Hematopoietic multipotent progenitor cell treated with erythropoietin and hydrocortisone succinate and interleukin-3 and kit ligand, for 15 days (in vitro differentiated cells): Measurements from ENCODE around the gene GANAB.
A peak's percentile ranks its signal among the peaks of the same experiment; 100 is the strongest.
"Not testable (repeated sequence)": the region's sequence is repeated elsewhere in the genome, so short reads cannot be mapped to it uniquely, and the experiment has no call there.

Experiments used
- DNase-seq: peaks from one replicate; pipeline ENCODE4 v3.0.0-alpha.2; 2015; ENCODE audit warnings: low spot score

The GANAB gene

GRCh38 chr11:62601372-62602140, 44.9 kb downstream of the GANAB start, which contains the start of gene MTA2:
Gene MTA2 (minus strand): TSS chr11:62601865. CDS start chr11:62601450, 415 bp downstream.
- peak; percentile 98 for DNase-seq

DNA sequence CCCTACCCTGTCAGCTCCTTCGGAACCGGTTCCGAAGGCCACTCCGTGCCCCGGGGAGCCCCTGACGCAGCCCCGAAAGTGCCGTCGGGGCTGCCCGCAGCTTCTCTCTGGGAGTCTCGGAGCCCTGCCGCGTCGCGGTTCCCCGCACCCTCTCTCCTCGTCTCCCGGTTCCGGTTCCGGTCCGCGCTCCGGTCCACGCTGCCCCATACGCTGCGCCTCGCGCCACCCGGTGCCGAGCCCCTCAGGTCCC, 45.4 kb downstream of the GANAB start:
- DNase-seq: peak; percentile 37

DNA sequence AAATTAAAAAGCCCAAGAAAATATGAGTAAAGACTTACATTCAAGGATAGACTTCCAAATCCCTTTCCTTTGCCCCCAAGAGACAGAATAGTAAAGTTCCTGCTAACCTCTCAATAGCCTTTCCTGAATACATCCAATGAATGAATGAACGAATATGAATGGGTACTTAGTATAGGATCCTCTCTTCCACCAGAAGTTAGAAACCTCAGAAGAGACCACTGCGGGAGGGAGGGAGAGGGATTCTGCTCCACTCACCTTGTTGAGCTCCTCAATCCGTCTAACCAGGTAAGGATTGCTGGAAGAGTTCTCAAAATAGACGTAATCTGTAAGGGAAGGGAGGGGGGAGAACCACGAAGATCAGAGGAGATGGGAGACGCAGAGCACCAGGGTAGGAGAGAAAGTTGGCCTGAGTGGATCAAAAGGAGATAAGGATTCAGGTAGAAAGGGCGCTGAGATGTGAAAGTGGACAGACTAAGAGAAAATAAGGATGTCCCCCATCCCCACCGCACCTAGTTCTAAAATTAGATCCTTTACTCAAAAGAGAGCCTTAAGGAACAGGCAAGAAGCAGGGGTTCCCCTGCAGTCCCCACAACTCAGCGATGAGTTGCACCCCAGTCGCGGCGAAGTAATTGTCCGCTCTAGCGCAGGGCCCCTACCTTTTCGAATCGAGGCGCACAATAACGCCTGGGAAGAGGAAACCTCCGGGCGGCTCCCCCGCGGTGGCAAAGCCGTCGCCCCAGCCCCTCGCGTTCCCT, 45.9 kb downstream of the GANAB start:
- peak; percentile 17 for DNase-seq

GRCh38 chr11:62599901-62600300, 46.5 kb downstream of the GANAB start:
- DNase-seq: no peak

GRCh38 chr11:62599069-62599696, 47.2 kb downstream of the GANAB start:
- DNase-seq: peak; percentile 93

DNA sequence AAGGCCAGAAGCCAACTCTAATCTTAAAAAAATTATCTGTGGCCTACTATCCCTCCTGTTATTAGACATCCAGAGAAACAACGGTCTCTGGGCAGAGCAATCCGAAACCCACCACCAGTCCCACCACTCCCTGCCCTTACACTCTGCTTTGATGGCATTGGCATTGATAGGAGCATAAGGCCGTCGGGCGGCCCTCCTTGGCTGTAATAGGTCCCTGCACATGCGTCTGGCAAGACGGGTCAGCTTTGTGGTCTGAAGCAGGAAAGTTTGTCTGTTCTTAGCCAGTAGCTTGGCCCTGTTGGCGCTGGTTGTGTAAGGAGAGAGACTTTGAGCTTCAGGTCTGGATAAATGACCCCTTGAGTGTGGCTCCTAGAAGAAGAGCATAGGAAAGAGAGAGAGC, 51.3 kb downstream of the GANAB start:
- no peak for DNase-seq

- DNase-seq: peak; percentile 85
Measured at GRCh38 chr11:62593434-62594044, 52.9 kb downstream of the GANAB start.

GRCh38 chr11:62592989-62593421, 53.4 kb downstream of the GANAB start:
- no peak for DNase-seq

DNA sequence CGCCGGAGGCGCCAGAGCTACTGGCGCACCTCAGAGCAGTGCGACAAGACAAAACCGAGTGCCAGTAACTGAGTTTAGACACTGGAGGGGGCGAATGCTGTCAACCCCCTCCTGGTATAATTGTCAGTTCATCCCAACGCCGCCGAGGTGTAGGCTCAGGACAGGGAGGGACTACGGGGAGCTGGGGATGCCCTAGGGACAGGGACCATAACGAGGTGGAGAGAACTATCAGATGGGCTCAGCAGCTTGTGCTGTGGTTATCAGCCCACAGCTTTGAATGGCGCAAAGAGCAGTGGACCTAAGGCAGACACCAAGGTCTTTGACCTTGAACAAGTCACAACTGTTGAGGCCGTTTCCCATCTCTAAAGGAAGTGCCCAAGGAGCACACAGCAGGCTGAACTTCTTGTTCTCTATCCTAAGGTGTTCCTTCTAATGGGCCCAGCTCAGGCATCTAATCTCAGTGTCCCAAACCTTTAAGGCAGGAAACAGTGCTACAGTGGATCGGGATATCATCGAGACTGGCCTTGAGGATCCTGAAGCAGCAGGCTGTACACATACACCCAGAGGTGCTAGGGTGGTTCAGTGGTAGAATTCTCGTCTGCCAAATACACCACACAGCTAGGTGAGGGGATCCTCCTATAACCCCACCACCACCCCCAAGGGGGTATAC, 54.1 kb downstream of the GANAB start:
- DNase-seq: peak; percentile 47

- DNase-seq: peak; percentile 99
Measured at GRCh38 chr11:62591448-62592145, 54.8 kb downstream of the GANAB start, which contains the start of gene TUT1. Gene TUT1 (minus strand): TSS chr11:62591523. CDS start chr11:62591485, 38 bp downstream.

- DNase-seq: no peak
Measured at GRCh38 chr11:62588966-62589637, 57.3 kb downstream of the GANAB start.

GRCh38 chr11:62585356-62585755, 61.1 kb downstream of the GANAB start:
- DNase-seq: not testable (repeated sequence)

- DNase-seq: not testable (repeated sequence)
Measured at GRCh38 chr11:62581735-62582134, 64.7 kb downstream of the GANAB start.

- DNase-seq: no peak
Measured at GRCh38 chr11:62580959-62581715, 65.3 kb downstream of the GANAB start.

DNA sequence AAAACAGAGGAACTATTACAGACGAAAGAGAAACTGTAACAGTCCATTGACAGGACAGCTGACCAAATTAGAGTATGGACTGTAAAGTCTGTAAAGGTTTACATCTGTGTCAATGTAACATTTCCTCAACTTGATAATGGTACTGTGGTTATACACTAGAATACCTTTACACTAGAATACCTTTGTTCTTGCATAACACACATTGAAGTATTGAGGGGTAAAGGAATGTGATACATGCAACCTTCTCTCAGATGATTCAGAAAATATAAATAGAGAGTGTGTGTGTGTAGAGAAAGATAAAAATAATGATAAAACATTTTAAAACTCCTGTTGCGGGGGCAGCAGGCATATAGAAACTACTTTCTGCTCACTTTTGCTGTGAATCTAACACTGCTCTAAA, 67.2 kb downstream of the GANAB start:
- no peak for DNase-seq

GRCh38 chr11:62578541-62578940, 67.9 kb downstream of the GANAB start:
- DNase-seq: no peak

GRCh38 chr11:62577046-62577714, 69.2 kb downstream of the GANAB start:
- no peak for DNase-seq

DNA sequence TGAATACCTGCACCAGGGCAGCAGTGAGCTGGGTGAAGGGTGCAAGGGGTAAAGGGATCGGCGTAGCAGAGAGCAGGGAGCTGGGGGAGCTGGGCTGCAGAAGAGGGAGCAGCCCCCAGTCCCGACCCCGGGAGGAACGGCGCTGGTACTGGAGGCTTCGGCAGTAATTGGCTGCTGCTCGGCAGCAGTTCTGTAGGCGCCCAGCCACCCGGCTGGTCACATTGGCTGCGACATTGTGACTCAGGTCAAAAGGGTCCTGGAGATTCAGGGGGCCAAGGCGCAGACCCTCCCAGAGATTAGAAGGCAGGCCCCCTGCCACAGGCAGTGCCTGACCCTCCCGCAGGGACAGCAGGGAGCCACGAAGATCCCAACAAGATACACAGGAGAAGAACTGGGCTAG, 70.6 kb downstream of the GANAB start:
- no peak for DNase-seq

- no peak for DNase-seq
Measured at GRCh38 chr11:62575156-62575555, 71.3 kb downstream of the GANAB start.
